HG02642 (cell line): ENCODE measurements around the gene TALDO1.
A peak's percentile ranks its signal among the peaks of the same experiment; 100 is the strongest.
"Not testable (repeated sequence)": the region's sequence is repeated elsewhere in the genome, so short reads cannot be mapped to it uniquely, and the experiment has no call there.

Source experiments
- ATAC-seq: cut with Tn5 transposase; IDR thresholded peaks from one replicate; pipeline ENCODE4 v1.9.1; 2021; ENCODE audit warnings: mild to moderate bottlenecking; ENCODE audit not compliant: unreplicated experiment, poor library complexity

The TALDO1 gene

GRCh38 chr11:728901-729491, 18.3 kb upstream of the TALDO1 start:
- no peak for ATAC-seq

GRCh38 chr11:729492-730074, 17.7 kb upstream of the TALDO1 start:
- no peak for ATAC-seq

DNA sequence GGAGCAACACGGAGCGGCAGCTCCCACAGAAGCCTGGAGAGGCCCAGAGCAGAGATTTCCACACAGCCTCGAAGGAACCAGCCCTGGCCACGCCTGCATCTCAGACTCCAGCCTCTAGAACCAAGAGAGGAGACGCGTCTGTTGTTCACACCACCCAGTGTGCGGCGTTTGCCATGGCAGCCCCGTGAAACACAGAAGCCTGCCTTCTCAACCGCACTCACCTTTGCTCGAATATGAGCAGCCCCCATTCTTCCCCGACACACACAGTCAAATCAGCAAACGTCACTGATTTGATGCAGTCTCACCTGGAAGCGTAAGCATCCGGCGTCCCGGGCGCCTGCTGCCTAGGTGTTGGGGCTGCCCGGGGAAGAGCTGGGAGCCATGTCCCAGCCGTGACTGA, 14.2 kb upstream of the TALDO1 start:
- ATAC-seq = no peak

- not testable (repeated sequence) for ATAC-seq
These were observed 12.7 kb upstream of the TALDO1 start for GRCh38 chr11:734541-734940.

DNA sequence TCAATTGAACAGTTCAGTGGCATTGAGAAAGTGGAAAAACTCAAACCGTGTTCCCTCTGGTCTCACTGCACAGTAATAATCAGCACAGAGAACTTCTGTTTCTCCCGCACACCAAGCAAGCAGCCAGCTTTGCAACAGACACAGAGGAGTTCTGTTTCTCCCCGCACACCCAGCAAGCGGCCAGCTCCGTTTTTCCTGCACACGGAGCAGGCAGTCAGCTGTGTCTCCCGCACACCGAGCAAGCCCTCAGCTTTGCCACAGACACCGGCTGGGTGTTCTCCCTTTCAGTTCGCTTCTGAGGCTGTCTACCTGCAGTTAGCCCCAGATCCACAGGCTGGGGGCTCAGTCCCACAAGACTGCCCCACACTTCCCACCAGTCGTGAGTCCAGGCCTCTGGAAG, 9.9 kb upstream of the TALDO1 start:
- ATAC-seq = no peak

- not testable (repeated sequence) for ATAC-seq
These were observed 9.4 kb upstream of the TALDO1 start for GRCh38 chr11:737899-738298.

- ATAC-seq = no peak
These were observed 5.1 kb upstream of the TALDO1 start for GRCh38 chr11:742156-742546.

DNA sequence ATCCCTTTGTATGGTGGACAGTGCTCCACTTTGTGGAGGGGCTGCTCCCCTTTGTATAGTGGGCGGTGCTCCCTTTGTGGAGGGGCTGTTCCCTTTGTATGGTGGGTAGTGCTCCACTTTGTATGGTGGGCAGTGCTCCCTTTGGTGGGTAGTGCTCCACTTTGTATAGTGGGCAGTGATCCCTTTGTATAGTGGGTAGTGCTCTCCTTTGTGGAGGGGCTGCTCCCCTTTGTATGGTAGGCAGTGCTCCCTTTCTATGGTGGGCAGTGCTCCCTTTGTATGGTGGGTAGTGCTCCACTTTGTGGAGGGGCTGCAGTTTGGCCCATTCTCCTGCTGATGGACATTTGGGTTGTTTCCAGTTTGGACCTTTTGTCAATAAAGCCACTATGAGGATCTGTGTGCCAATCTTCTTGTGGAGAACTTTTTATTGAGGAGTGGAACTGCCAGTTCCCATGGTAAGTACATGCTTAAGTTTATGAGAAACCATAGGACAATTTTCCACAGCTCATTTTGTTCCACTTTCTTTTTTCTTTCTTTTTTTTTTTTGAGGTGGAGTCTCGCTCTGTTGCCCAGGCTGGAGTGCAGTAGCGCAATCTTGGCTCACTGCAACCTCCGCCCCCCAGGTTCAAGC, 4.6 kb upstream of the TALDO1 start:
- no peak for ATAC-seq

DNA sequence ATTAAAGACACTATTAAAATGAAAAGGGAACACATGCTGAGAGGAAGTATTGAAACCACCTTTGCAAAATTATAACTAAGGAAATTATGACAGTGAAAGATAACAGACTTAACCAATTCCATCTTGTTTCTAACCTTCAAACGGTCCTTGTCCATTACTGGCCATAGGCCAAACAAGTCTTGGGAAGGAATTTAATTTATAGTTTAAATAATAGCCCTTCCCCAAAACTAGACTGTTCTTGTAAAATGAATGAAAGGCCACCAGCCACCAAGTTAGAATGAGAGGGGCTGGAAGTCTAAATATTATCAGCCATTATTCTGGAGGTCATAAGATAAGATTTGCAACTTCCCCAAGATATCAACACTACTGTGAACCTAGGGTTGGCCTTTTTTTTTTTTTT, 1.8 kb upstream of the TALDO1 start:
- no peak for ATAC-seq

DNA sequence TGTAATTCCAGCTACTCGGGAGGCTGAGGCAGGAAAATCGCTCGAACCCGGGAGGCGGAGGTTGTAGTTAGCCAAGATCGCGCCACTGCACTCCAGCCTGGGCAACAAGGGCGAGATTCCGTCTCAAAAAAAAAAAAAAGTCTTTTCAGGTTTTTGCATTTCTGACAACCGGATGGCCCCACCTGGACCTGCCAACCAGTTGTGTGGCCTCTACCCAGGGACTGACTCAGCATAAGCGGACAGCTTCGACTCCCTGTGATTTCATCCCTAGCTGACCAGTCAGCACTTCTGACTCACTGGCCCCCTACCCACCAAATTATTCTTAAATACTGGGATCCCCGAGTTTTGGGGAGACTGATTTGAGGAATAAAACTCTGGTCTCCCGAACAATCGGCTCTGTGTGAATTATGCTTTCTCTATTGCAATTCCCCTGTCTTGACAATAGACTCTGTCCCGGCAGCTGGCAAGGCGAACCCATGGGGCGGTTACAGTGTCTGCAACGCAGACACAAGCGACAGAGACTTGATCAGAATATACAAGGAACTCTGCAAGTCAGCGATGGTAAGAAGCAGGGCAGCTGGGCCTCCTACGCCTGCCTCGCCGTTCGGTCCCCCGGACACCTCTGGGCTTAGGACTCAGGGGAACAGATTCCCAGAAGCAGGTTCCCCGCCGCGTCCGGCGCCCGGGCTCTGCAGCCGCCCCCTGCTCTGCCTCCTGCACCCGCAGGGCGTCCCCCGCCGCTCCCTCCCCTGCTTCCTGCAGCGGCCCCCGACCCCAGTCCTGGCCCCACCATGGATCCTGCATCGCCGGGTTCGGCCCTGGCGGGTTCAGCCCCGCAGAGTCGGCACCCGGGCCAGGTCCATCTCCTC, 741 bp upstream of the TALDO1 start:
- peak; percentile 20 for ATAC-seq

- ATAC-seq = peak; percentile 10
These were observed 719 bp downstream of the TALDO1 start for GRCh38 chr11:748007-748359.

GRCh38 chr11:749731-750130, 2.5 kb downstream of the TALDO1 start:
- ATAC-seq = no peak

DNA sequence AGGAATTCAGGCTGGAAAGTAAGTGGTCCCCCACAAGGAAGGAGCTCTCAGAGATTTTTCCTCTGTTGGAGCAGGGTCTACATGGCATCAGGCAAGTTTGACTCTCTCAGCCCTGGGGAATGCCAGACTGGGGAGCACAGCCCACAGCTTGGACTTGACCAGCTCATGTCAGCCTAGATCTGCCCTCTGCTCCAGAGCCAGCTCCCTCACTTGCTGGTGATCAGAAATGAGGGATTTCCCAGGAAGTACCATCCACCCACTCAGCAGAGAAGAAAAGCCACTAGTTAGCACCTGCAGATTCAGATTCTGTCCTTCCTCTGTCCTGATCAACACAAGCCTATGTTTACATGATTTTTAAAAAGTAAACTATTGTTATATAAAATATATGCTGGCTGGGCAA, 13.0 kb downstream of the TALDO1 start:
- ATAC-seq = no peak

GRCh38 chr11:761526-762108, 14.4 kb downstream of the TALDO1 start:
- ATAC-seq = no peak

- ATAC-seq = no peak
These were observed 15.3 kb downstream of the TALDO1 start for GRCh38 chr11:762421-763072.

DNA sequence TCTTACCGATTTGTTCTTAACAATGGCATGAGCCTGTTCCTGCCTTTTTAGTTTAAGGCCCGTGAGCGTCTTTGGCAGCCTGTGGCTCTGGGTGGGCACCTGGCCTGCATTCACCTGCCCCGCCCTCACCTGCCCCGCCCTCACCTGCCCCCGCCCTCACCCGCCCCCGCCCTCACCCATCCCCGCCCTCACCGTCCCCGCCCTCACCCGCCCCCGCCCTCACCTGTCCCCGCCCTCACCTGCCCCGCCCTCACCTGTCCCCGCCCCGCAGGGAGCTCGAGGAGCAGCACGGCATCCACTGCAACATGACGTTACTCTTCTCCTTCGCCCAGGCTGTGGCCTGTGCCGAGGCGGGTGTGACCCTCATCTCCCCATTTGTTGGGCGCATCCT, 15.8 kb downstream of the TALDO1 start:
- no peak for ATAC-seq

DNA sequence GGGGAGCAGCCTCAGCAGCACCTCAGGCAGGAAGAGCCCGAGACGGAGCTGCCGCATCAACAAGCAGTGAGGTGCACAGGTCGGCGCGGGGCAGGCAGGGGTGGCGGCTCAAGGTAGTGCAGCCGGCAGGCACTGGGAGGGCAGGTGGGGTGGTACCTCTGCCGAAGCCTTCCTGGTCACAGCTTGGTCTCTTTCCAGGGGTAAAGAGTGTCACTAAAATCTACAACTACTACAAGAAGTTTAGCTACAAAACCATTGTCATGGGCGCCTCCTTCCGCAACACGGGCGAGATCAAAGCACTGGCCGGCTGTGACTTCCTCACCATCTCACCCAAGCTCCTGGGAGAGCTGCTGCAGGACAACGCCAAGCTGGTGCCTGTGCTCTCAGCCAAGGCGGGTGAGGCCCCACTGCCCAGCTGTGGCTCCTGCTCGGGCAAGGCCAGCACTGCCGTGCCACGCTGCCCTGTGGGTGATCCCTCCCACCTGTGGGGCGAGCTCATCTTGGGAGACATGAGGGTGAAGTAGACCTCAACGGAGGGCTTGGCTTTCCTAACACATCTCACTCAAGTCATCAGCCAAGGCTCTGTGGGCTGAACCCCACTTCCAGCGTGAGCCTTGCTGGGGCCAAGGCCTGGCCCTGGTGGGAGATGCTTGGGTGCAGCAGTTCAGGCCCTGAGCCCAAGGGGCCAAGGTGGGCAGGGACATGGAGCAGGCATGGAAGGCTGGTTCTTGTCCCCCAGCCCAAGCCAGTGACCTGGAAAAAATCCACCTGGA, 16.5 kb downstream of the TALDO1 start:
- ATAC-seq = no peak

- ATAC-seq = no peak
These were observed 17.2 kb downstream of the TALDO1 start for GRCh38 chr11:764322-765024.
